ENCODE results near the gene PPDPF. TPM values are rescaled to one million over a fixed set of nuclear protein-coding genes. Genes with fewer than 3 reads are reported as not detected.
"Not testable (repeated sequence)": the region's sequence is repeated elsewhere in the genome, so short reads cannot be mapped to it uniquely, and the experiment has no call there.

Gene PPDPF
- polyA plus RNA-seq, 10 donors: 138 to 325 (median 206) TPM

- DNase-seq: no peak
Observed at GRCh38 chr20:63497946-63498935, 22.3 kb upstream of the PPDPF start.

- DNase-seq: no peak
Observed at GRCh38 chr20:63498960-63499337, 21.6 kb upstream of the PPDPF start, which contains the start of gene EEF1A2. Gene EEF1A2 (minus strand): TSS chr20:63499083. CDS start chr20:63497763, 1,320 bp downstream.

GRCh38 chr20:63499338-63499969 lies 21.1 kb upstream of the PPDPF start:
- DNase-seq: no peak

DNA sequence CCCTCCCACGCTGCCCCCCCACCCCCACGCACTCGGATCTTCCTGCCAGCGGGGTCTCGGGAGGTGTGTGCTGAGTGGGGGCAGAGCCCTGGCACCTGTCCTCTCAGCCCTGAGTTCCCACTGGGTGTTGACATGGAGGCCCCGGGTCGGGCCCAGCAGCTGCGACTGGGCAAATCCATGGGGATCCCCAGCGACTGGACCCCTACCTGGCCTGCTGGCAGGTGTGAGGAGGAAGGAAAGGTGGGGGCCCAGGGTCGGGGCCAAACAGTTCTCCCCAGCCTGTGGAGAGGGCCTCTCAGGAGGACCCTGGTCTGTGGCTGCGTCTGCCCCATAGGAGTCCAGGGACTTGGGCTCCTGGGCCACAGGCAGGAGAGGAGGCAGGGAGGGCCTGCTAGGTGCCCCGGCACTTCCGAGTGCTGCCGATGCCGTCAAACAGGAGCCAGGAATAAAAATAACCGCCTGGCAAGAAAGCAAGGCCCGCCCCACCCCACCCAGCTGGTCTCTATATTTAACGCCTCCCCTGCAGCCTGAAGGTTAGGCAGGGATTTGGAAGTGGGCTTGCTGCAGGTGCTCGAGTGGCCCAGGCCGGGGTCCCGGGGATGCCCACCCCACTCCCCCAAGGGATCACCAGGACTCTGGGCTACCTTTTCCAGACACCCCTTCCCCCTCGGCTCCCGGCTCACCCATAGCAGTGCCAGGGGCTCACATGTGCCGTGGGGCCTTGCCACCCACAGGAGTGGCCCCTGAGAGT lies 20.2 kb upstream of the PPDPF start:
- no peak for DNase-seq

- DNase-seq: no peak
Observed at GRCh38 chr20:63500902-63501817, 19.4 kb upstream of the PPDPF start.

GRCh38 chr20:63501818-63502670 lies 18.5 kb upstream of the PPDPF start:
- DNase-seq: peak in 2 of 3 donors; percentile 55 to 70

DNA sequence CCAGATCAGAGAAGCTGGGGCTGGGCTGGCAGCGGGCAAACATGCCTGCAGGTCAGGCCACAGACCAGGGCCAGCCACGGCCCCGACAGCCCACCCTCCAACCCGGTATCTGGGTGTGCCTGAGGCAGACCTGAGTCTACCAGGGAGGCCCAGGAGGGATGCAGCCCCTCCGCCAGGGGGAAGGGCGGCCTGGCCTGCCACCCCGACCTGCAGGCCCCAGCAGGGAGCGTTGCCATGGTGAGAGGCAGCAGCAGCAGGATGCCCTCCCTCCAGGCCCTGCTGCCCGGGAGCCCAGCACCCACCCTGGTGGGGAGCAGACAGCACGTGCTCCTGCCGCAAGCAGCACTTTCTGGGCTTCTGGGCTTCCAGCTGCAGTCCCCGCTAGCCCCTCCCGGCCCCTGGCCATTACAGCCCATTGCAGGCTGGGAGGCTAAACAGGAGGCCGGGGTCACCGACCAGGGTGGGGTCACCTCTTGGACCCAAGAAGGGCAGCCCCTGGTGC lies 17.8 kb upstream of the PPDPF start:
- no peak for DNase-seq

GRCh38 chr20:63503524-63503923 lies 17.0 kb upstream of the PPDPF start:
- DNase-seq: no peak

DNA sequence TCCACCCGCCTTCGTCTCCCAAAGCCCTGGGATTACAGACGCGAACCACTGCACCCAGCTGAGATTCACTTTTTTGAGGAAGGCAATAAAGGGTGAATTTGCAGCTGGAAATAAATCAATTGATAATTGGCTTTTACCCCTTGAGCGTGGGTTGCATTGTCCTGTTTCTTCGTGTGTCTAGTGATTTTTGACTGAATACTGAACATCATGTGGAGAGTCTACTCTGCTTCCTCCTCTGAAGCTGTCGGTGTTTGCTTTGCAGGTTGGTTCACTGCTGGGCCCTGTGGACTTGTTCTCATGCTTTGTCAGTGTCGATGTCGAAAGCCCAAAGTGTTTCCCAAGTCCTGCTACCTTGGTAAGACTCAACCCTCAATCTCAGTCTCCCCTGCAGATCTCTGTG lies 15.9 kb upstream of the PPDPF start:
- no peak for DNase-seq

GRCh38 chr20:63505281-63505680 lies 15.3 kb upstream of the PPDPF start:
- no peak for DNase-seq

DNA sequence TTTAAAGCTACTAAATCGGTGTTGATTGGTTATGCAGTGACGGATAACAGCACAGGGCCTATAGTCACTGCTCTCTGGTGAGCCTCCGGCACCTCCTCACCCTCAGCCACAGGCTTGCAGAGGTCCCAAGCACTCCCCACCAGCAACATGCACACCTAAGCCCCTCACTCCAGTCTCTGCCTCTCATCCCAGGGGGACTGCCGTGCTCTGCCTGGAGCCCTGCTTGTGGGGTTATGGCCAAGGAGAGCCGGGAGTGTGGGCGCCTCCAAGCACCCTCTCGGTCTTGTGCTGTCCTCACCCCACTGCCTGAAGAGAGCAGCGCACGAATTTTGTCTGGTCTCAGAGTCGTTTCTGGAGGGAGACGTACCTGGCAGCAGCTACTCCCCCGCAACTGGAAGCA lies 14.8 kb upstream of the PPDPF start:
- DNase-seq: no peak

GRCh38 chr20:63507083-63507743 lies 13.4 kb upstream of the PPDPF start:
- DNase-seq: no peak

- DNase-seq: no peak
Observed at GRCh38 chr20:63508072-63508768, 12.3 kb upstream of the PPDPF start.

DNA sequence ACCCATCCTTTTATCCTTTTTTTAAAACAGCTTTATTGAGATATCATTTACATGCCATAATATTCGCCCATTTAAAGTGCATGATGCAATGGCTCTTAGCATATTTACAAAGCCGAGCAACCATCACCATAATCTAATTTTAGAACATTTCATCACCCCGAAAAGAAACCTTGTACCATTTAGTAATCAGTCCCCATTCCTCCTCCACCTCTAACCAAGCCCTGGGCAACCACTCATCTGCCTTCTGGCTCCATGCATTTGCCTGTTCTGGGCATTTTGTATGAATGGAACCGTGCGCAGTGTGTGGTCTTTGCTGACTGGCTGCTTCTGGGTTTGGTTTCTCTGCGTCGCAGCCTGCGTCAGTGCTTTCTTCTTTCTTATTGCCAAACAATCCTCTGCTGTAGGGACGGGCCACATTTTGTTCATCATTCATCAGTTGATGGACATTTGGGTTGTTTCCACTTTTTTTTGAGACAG lies 11.4 kb upstream of the PPDPF start:
- DNase-seq: no peak

DNA sequence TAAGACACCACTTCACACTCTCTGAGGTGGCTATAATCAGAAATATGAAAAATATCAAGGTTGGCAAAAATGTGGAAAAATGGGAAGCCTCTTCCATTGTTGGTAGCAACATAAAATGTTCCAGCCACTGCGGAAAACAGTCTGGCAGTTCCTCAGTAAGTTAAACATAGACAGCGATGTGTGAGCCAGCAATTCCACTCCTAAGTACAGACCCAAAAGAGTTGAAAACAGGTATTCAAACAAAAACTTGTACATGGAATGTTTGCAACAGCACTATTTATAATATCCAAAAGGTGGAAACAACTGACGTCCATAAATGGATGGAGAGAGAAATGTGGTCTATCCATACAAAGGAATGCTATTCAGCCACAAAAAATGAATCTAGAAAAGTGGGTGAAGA lies 7.4 kb upstream of the PPDPF start:
- no peak for DNase-seq

DNA sequence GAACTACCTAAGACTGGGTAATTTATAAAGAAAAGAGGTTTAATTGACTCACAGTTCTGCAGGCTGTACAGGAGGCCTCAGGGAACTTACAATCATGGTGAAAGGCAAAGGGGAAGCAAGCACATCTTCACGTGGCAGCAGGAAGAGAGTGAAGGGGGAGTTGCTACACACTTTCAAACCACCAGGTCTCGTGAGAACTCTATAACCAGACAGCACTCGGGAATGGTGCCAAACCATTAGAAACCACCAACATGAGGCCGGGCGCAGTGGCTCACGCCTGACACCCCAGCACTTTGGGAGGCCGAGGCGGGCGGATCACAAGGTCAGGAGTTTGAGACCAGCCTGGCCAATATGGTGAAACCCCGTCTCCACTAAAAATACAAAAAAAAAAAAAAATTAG lies 6.0 kb upstream of the PPDPF start:
- not testable (repeated sequence) for DNase-seq

- no peak for DNase-seq
Observed at GRCh38 chr20:63517376-63518309, 2.9 kb upstream of the PPDPF start.

Data from muscle of back (tissue), 11 donors.